GM18951 (cell line): ENCODE data around the gene ADRA1B.

Experiments
- POLR2A ChIP-seq: IDR thresholded peaks from 4 replicates; pipeline ENCODE4 v1.6.1; 2011; ENCODE audit warnings: mild to moderate bottlenecking; ENCODE audit not compliant: insufficient read length, insufficient read depth; ENCODE audit errors: extremely low read depth
- in situ Hi-C: fragments of 300-500 bp; cut with MboI; formaldehyde crosslinking; loops from one replicate; pipeline ENCODE4 v1.12.0; 2022; ENCODE audit warnings: low sequenced_read_pairs, mixed read lengths, inconsistent platforms; ENCODE audit not compliant: unreplicated experiment

Gene ADRA1B

DNA sequence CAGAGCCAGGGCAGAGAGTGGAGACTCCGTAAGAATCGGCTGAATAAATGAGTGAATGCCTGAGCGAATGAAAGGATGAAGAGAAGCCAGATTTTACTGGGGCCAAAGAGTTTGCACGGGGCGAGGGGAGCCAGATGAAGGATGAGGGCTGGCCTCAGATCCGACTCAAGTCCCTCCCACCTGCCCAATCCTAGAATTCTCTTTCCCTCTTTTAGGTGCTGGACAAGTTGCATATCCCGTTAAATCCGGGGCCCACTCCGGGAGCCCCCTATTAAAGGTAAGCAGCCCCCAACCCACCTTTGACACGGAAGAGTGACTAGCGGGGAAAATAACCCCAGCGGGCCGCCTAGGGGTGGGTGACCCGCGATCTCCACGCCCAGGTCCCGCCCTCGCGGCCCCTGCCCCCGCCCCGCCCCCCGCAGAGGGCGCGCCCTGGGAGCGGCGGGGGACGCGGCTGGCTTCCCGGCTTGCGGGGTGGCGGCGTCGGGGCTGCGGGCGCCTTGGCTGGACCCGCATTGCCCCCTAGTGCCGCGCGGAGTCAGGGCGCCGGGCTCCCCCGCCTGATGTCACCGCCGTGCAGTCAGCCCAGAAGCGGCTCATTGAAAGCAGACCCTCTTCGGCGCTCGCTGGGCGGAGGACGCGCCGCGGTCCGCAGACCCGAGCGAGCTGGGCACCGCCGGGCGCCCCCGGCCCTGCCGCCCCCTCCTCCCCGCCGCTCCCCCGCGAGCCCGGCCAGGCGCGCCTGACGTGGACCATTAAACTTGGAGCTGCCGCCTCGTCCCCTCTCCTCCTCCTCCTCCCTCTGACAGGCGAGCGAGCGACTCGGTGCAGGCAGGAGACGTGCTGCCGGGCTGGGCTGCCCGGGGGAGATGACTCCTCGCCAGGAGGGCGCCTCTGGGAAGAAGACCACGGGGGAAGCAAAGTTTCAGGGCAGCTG, at the start of gene ADRA1B:
Gene ADRA1B (plus strand): TSS at position 579 of the 937 bp plus-strand sequence. CDS start 424 bp downstream, outside the sequence.
- in situ Hi-C loops = no loop called here
- no peak for TF ChIP-seq POLR2A

DNA sequence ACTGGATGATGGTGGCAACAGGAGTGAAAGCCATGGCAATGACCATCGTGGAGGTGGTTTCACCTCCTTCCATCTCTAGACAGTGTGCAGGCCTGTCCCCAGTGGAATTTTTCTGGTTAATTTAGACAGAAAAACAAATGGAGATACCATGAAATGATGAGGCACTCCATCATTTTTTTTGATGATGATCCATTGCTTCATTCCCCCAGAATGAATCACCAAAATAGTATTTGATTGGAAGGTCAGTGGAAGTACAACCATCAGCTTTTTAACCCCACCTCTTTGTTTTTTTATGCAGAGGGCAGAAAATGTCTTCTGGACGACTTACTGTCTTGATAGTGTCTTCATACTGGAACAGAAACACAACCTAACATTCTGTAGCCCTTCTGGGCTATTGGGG, 42.6 kb upstream of the ADRA1B start:
- in situ Hi-C loops = no loop called here
- no peak for TF ChIP-seq POLR2A

DNA sequence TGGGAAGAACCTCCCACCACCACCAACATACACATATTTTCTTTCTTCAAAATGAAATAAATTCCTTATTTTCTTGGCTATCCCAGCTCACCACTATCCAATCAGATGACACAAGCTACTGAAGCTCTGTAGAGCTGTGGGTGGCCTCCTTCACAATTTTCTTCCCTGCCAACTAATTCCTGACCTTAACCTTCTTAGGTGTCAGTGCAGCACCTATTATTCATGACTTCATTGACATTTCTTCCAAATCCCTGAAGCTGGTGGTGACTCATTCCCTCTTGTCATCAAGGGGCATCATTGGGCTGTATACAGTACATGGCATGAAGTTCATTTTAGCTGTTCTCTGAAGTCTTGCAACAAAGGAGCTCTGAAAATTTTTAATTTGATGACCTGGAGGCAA, 42.0 kb upstream of the ADRA1B start:
- TF ChIP-seq POLR2A = no peak
- in situ Hi-C loops = no loop called here

DNA sequence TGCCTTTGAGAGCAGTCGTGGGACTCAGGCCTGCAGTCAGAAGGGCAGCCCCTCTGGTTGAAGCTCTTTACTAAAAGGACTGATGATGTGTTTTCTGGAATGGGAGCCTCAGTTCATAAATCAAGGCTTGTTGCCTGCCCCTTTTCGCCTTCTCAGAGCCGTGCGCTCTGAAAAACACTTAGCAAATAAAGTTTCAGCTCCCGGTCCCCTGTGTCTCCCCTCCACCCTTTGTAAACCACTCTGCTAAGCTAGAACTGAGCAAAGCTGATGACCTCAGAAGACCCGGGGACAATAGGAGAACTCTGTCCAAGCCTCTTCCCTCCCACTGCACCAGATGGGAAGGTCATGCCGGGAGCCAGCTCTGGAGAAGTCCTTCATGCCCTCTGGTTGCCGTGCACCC, 39.3 kb upstream of the ADRA1B start:
- TF ChIP-seq POLR2A = no peak
- in situ Hi-C loops = no loop called here

DNA sequence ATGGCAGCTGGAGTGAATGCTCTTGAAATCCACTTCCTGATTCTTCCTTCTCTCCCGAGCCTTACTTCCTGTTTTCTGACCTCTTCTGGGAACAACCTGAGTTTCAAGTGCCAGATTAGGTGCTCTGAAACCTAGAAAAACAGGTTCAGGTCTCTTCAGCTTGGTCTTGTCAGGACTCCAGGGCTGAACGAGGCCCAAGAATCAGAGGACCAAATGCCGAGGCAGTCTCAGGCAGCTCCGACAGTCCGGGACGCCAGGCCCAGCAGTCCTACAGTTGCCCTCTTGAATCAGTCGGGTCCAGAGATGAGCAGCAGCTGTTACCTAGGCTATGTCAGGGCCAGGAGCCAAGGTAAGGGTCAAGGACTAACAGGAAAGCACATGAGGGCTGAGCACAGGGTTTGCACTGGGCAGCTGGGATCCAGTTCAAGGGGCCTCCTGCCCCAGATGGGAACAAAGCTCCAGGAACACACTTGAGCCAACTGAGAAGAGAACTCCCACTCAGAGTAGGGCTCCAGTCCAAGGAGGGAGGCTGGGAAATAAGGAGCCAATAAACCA, 38.3 kb upstream of the ADRA1B start:
- in situ Hi-C loops = no loop called here
- TF ChIP-seq POLR2A = no peak

DNA sequence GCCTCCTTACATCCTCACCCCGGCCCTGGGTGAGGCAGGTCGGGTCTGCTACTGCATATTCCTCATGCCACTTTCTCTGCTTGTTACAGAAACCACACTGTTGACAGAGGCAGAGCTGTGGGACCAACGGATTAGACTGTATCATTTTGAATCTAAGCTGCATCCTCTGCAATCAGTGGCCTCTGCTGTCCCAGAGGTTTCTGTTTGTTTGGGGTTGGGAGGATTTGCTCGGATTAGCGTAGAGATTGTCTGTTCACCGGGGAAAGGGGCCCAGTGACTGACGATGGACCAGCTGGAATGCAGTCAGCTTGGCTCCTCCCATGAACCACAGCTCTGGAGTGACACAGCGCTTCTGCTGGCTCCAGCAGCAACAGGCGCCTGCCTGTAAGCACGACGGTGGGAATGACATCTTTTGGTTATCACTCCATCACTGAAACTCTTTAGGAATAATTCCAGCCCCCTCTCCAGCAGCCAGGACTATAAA, 37.3 kb upstream of the ADRA1B start:
- TF ChIP-seq POLR2A = no peak
- in situ Hi-C loops = no loop called here

DNA sequence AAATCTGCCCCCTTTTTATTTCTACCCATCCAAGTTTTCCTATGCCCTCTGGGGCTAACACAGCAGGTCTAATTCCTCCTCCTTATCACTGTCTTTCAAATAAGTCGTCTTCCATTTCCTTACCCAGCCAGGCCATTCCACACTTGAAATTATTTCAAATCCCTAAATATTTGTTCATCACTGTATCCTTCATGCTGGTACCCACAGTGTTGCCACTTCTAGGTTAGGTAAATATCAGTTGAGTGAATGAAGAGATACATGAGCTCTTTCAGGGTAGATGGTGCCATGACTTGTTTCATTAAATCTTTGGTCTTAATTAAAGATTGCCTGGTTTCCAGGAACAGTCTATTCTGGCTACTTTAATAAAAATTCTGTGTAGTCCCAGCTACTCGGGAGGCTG, 35.6 kb upstream of the ADRA1B start:
- in situ Hi-C loops = no loop called here
- TF ChIP-seq POLR2A = no peak

DNA sequence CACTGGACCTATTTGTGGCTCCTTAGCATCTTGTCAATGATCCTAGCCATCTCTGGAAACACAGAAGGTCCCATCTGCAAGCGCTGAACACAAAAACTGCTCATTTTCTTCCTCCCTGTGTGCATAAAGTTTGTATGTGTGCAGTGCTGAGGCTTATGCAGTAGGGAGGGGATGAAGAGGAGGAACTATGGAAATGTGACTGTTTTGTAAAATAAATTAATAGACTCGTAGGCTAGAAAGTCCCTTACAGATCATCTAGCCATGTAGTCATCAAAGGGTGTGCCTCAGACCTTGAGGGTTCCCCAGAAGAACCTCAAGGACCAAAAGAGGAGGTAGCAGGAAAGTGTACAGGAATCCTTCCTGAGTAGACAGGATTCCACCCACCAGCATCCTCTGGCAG, 34.3 kb upstream of the ADRA1B start:
- in situ Hi-C loops = no loop called here
- TF ChIP-seq POLR2A = no peak

DNA sequence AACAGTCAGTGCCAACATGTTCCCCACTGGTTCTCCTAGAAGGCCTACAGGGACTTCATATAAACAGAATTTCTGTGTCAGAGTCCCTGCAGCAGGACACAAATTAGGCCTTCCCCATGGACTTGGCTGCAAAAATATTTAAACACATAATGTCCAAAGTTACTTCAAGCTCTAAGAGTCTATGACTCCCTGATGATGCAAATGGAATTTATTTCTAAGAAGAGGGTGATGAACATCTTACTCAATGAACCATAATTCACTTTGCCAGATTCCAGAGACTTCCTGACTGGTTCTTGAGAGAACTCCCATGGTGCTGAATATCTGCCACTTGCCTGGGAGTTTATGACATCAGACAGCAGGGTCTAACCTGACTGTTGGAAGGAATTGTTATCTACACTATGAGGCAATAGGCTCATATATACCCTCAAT, 32.7 kb upstream of the ADRA1B start:
- in situ Hi-C loops = no loop called here

DNA sequence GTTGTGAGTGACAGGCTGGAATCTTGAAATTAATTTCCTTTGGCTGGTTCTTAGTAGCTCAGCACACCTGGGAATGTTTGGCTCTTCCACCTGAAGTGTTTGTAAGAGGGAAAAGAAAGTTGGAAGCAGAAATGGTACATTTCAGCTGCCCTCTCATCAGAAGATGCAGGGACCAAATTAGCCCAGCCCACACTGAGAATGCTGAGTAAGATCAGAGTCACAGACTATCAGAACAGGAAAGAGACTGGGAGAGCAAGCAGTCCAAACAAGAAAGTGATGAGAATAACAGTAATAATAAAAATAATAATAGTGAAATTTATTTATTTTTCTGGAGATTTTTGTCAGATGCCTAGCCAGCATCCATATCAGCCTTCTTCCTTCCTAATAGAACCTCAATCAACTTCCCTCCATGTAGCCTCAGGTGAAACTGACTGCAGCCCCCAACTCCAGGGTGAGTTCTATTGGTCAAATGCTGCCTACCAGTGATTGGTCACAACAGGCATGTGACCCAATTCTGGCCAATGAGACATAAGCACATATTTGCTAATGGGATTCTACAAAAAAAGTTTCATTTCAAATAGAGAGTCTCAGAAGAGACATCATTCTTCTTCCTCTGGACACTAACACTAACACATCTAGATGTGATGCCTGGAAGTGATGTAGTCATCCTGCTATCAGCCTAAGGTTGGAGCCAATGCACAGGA, 31.2 kb upstream of the ADRA1B start:
- in situ Hi-C loops = no loop called here
- no peak for TF ChIP-seq POLR2A

More for the DNA sequence above, 32.7 kb upstream of the ADRA1B start:
- TF ChIP-seq POLR2A = no peak

DNA sequence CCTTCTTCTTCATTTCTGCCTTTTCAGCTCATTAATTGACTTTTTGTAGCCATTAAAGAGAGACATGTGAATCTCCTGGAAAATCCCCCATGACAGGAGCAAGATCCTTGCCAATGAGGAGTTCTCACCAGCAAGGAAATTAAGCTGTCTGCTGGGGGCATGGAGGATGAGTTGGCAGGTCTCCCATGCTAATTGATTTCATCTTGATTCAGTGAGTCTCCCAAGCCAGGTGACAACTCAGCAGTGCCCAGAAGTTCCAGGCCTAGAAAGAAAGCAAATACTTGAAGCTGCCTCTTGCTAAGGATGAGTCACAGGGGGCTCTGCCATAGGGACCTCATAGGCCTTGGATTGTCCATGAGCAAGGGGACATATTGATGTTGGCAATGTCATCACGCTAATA, 30.0 kb upstream of the ADRA1B start:
- no peak for TF ChIP-seq POLR2A
- in situ Hi-C loops = no loop called here

DNA sequence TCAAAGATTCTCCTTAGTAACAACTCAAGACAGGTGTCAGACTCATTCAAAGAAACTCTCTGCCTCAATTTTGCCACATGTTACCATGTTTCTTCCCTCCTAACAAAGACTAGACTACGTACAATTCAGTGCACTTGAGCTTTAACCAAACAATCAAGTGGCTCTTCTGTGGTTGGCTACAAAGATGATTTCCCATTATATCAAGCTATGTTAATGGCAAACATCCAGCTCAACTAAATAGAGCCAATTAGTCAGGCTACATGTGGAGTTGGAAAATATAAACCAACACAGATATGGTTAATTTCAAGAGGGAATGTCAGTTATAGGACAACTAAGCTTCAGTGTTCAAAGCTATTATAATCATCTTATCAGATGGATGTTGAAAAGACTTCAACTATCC, 29.2 kb upstream of the ADRA1B start:
- TF ChIP-seq POLR2A = no peak
- in situ Hi-C loops = no loop called here

DNA sequence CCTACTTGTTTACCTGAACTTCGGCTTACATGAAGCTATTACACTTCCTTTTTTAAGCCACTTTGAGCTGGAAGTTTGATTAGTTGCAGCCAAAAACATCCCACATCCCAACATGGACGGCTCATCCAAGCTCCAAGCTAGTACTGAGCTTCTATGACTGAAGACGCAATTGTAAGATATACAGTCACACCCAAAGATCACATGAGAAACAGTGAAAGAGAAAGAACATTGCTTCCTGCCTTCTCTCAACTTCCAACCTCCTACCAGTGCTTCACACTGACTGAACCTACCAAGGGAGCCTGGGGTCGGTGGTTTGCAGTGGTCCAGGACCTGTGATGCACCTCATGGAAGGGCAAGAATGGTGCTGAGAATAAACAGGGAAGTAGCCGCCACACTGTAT, 27.4 kb upstream of the ADRA1B start:
- TF ChIP-seq POLR2A = no peak
- in situ Hi-C loops = no loop called here
